ENCODE measurements around the gene SYTL3.
"Not testable (repeated sequence)": the region's sequence is repeated elsewhere in the genome, so short reads cannot be mapped to it uniquely, and the experiment has no call there.

DNA sequence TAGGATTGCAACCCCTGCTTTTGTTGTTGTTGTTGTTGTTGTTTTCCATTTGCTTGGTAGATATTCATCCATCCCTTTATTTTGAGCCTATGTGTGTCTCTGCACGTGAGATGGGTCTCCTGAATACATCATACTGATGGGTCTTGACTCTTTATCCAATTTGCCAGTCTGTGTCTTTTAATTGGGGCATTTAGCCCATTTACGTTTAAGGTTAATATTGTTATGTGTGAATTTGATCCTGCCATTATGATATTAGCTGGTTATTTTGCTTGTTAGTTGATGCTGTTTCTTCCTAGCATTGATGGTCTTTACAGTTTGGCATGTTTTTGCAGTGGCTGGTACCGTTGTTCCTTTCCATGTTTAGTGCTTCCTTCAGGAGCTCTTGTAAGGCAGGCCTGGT lies 31.6 kb upstream of the SYTL3 start:
- TF ChIP-seq, protein P1, sequence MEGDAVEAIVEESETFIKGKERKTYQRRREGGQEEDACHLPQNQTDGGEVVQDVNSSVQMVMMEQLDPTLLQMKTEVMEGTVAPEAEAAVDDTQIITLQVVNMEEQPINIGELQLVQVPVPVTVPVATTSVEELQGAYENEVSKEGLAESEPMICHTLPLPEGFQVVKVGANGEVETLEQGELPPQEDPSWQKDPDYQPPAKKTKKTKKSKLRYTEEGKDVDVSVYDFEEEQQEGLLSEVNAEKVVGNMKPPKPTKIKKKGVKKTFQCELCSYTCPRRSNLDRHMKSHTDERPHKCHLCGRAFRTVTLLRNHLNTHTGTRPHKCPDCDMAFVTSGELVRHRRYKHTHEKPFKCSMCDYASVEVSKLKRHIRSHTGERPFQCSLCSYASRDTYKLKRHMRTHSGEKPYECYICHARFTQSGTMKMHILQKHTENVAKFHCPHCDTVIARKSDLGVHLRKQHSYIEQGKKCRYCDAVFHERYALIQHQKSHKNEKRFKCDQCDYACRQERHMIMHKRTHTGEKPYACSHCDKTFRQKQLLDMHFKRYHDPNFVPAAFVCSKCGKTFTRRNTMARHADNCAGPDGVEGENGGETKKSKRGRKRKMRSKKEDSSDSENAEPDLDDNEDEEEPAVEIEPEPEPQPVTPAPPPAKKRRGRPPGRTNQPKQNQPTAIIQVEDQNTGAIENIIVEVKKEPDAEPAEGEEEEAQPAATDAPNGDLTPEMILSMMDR (IDR thresholded peaks at IDR 0.05), result not testable (repeated sequence)
- TF ChIP-seq EZH2 (IDR thresholded peaks at IDR 0.05; ENCODE audit: borderline replicate concordance, insufficient read depth, low read depth, low read length, poor library complexity, severe bottlenecking), result not testable (repeated sequence)

All from B cell (primary cell).